ENCODE measurements around the gene FLNB. TPM values are rescaled to one million over a fixed set of nuclear protein-coding genes. Genes with fewer than 3 reads are reported as not detected.

The FLNB gene
- total RNA-seq, 1 experiment from 2014 or later, result 207 TPM

- Histone ChIP-seq H3K4me3 (no peak overlapping the region), H3K4me1 (replicated peaks) (peaks cover 40% of the 10 kb centered on the region), H3K36me3 (peaks cover 33% of the 10 kb centered on the region), H3K27ac (no peak overlapping the region), H3K27me3 (replicated peaks) (no peaks in the 10 kb centered on the region), H3K9me3 (replicated peaks) (no peaks in the 10 kb centered on the region)
- no peak for DNase-seq (ENCODE audit: low read depth in 1 of 2, low spot score in 2 of 2)
These were observed 28.2 kb downstream of the FLNB start for GRCh38 chr3:58036293-58037032.

- H3K4me3 ChIP-seq, result no peak overlapping the region
These were observed 29.1 kb downstream of the FLNB start for GRCh38 chr3:58037141-58037910.

GRCh38 chr3:58038675-58039292 is 30.6 kb downstream of the FLNB start:
- Histone ChIP-seq H3K36me3 (peaks cover 29% of the 10 kb centered on the region), H3K4me3 (no peak overlapping the region)

More at GRCh38 chr3:58037141-58037910, 29.1 kb downstream of the FLNB start:
- Histone ChIP-seq H3K36me3 (peaks cover 29% of the 10 kb centered on the region), H3K27me3 (replicated peaks) (no peaks in the 10 kb centered on the region), H3K27ac (no peak overlapping the region), H3K4me1 (replicated peaks) (peaks cover 38% of the 10 kb centered on the region), H3K9me3 (replicated peaks) (no peaks in the 10 kb centered on the region)
- no peak for DNase-seq (ENCODE audit: low read depth in 1 of 2, low spot score in 2 of 2)

GRCh38 chr3:58039601-58040000 is 31.4 kb downstream of the FLNB start:
- no peak for DNase-seq (ENCODE audit: low read depth in 1 of 2, low spot score in 2 of 2)
- peaks cover 61% of the 10 kb centered on the region for H3K4me1 ChIP-seq (replicated peaks)
- no peak overlapping the region; the same call in 1 of the 2 replicates for H3K27ac ChIP-seq

More at GRCh38 chr3:58038675-58039292, 30.6 kb downstream of the FLNB start:
- Histone ChIP-seq H3K27me3 (replicated peaks) (no peaks in the 10 kb centered on the region), H3K4me1 (replicated peaks) (peaks cover 52% of the 10 kb centered on the region), H3K27ac (no peak overlapping the region), H3K9me3 (replicated peaks) (no peaks in the 10 kb centered on the region)
- peak in 1 of 2 experiments; percentile 44 for DNase-seq (ENCODE audit: low read depth in 1 of 2, low spot score in 2 of 2)

GRCh38 chr3:58041182-58041825 is 33.1 kb downstream of the FLNB start:
- Histone ChIP-seq H3K9me3 (replicated peaks) (no peaks in the 10 kb centered on the region), H3K4me1 (replicated peaks) (peaks cover 70% of the 10 kb centered on the region), H3K4me3 (no peak overlapping the region), H3K27me3 (replicated peaks) (no peaks in the 10 kb centered on the region), H3K27ac (peak overlapping the region; percentile 86), H3K36me3 (peaks cover 16% of the 10 kb centered on the region)
- peak in 1 of 2 experiments; percentile 55 for DNase-seq (ENCODE audit: low read depth in 1 of 2, low spot score in 2 of 2)

More at GRCh38 chr3:58039601-58040000, 31.4 kb downstream of the FLNB start:
- H3K4me3 ChIP-seq, result no peak overlapping the region
- H3K27me3 ChIP-seq (replicated peaks), result no peaks in the 10 kb centered on the region
- peaks cover 28% of the 10 kb centered on the region for H3K36me3 ChIP-seq
- H3K9me3 ChIP-seq (replicated peaks), result no peaks in the 10 kb centered on the region

GRCh38 chr3:58041826-58042324 is 33.7 kb downstream of the FLNB start:
- H3K9me3 ChIP-seq (replicated peaks), result no peaks in the 10 kb centered on the region
- peaks cover 74% of the 10 kb centered on the region for H3K4me1 ChIP-seq (replicated peaks)
- peaks cover 11% of the 10 kb centered on the region; the same call in 1 of the 2 replicates for H3K36me3 ChIP-seq

GRCh38 chr3:58042947-58043707 is 34.9 kb downstream of the FLNB start:
- Histone ChIP-seq H3K27me3 (replicated peaks) (no peaks in the 10 kb centered on the region), H3K4me3 (no peak overlapping the region), H3K9me3 (replicated peaks) (no peaks in the 10 kb centered on the region), H3K4me1 (replicated peaks) (peaks cover 85% of the 10 kb centered on the region), H3K27ac (peak overlapping the region; percentile 70), H3K36me3 (peaks cover 5% of the 10 kb centered on the region; the same call in 1 of the 2 replicates)
- no peak for DNase-seq (ENCODE audit: low read depth in 1 of 2, low spot score in 2 of 2)

More at GRCh38 chr3:58041826-58042324, 33.7 kb downstream of the FLNB start:
- H3K27ac ChIP-seq, result peak overlapping the region; percentile 86
- no peaks in the 10 kb centered on the region for H3K27me3 ChIP-seq (replicated peaks)
- no peak overlapping the region for H3K4me3 ChIP-seq
- peak; percentile 92 to 96 for DNase-seq (ENCODE audit: low read depth in 1 of 2, low spot score in 2 of 2)

- no peak for DNase-seq (ENCODE audit: low read depth in 1 of 2, low spot score in 2 of 2)
- H3K4me3 ChIP-seq, result no peak overlapping the region
- H3K4me1 ChIP-seq (replicated peaks), result peaks cover 87% of the 10 kb centered on the region
- H3K27ac ChIP-seq, result peak overlapping the region; percentile 70; the same call in 1 of the 2 replicates
- no peaks in the 10 kb centered on the region for H3K9me3 ChIP-seq (replicated peaks)
- no peaks in the 10 kb centered on the region for H3K27me3 ChIP-seq (replicated peaks)
- H3K36me3 ChIP-seq, result peaks cover 8% of the 10 kb centered on the region
These were observed 35.7 kb downstream of the FLNB start for GRCh38 chr3:58043933-58044332.

GRCh38 chr3:58044691-58045483 is 36.7 kb downstream of the FLNB start:
- Histone ChIP-seq H3K36me3 (peaks cover 6% of the 10 kb centered on the region), H3K27ac (no peak overlapping the region; the same call in 1 of the 2 replicates), H3K4me3 (no peak overlapping the region), H3K27me3 (replicated peaks) (no peaks in the 10 kb centered on the region), H3K4me1 (replicated peaks) (peaks cover 87% of the 10 kb centered on the region), H3K9me3 (replicated peaks) (no peaks in the 10 kb centered on the region)
- no peak for DNase-seq (ENCODE audit: low read depth in 1 of 2, low spot score in 2 of 2)

- H3K4me1 ChIP-seq (replicated peaks), result peaks cover 89% of the 10 kb centered on the region
- H3K9me3 ChIP-seq (replicated peaks), result no peaks in the 10 kb centered on the region
- H3K4me3 ChIP-seq, result no peak overlapping the region
- H3K27ac ChIP-seq, result peak overlapping the region; percentile 94
- peak; percentile 84 to 93 for DNase-seq (ENCODE audit: low read depth in 1 of 2, low spot score in 2 of 2)
- no peaks in the 10 kb centered on the region for H3K27me3 ChIP-seq (replicated peaks)
- peaks cover 6% of the 10 kb centered on the region for H3K36me3 ChIP-seq
These were observed 39.6 kb downstream of the FLNB start for GRCh38 chr3:58047826-58048225.

- Histone ChIP-seq H3K4me3 (no peak overlapping the region), H3K27me3 (replicated peaks) (no peaks in the 10 kb centered on the region), H3K9me3 (replicated peaks) (no peaks in the 10 kb centered on the region), H3K27ac (peak overlapping the region; percentile 94), H3K4me1 (replicated peaks) (peaks cover 89% of the 10 kb centered on the region), H3K36me3 (peaks cover 6% of the 10 kb centered on the region)
- no peak for DNase-seq (ENCODE audit: low read depth in 1 of 2, low spot score in 2 of 2)
These were observed 40.1 kb downstream of the FLNB start for GRCh38 chr3:58048301-58048700.
